A549 (cell line): ENCODE results near the gene AFDN. TPM values are rescaled to one million over a fixed set of nuclear protein-coding genes. Genes with fewer than 3 reads are reported as not detected.

Experiments used
- ATAC-seq, 2 experiments: fragments of 200-7000 bp in 1 of 2; fragments of >200 bp in 1 of 2; cut with Nextera tagmentation in 1 of 2; cut with Tn5 transposase in 1 of 2; 3 replicates each; pipeline versions ENCODE4 v1.8.0 to v1.9.1; 2018 to 2020; ENCODE audit warnings: mild to moderate bottlenecking in 1 of 2, moderate library complexity in 1 of 2
- CTCF ChIA-PET: fragments of 300-600 bp; sonication (Branson Sonifier 250); formaldehyde crosslinking; extraction: SDS; loops from one replicate; lab custom pipeline; 2021; ENCODE audit warnings: antibody characterized with exemption, inconsistent platforms; lab: Yijun Ruan, JAX
- POLR2A ChIA-PET: fragments of 350-600 bp; formaldehyde crosslinking; extraction: SDS; loops from one replicate; lab custom pipeline; 2021; ENCODE audit warnings: antibody characterized with exemption, inconsistent platforms; lab: Yijun Ruan, JAX
- DNase-seq, 2 experiments: peaks; one replicate each; pipeline versions ENCODE4 v3.0.0 to v3.0.0-alpha.2; 2011 to 2016; ENCODE audit warnings: low read depth in 1 of 2, low spot score in 1 of 2
- FAIRE-seq: peaks from 2 replicates; lab custom pipeline; 2011; peaks lifted over from hg19 to GRCh38; lab: Jason Lieb, UNC
- H3K27ac ChIP-seq, 2 experiments: fragments of >200 bp; sonication (Bioruptor Twin); formaldehyde crosslinking; 3 replicates each; pipeline ENCODE4 v1.5.1; 2016 to 2017
- H3K4me1 ChIP-seq: fragments of >200 bp; sonication (Bioruptor Twin); formaldehyde crosslinking; 3 replicates; pipeline ENCODE4 v1.6.1; 2016
- H3K4me2 ChIP-seq: fragments of >200 bp; sonication (Bioruptor Twin); formaldehyde crosslinking; 3 replicates; pipeline ENCODE4 v1.6.1; 2016
- H3K4me3 ChIP-seq: fragments of >200 bp; sonication (Bioruptor Twin); formaldehyde crosslinking; 3 replicates; pipeline ENCODE4 v1.5.1; 2016
- H3K9me3 ChIP-seq: fragments of >200 bp; sonication (Bioruptor Twin); formaldehyde crosslinking; 3 replicates; pipeline ENCODE4 v1.6.1; 2016
- CBX8 ChIP-seq: fragments of 200-600 bp; sonication (generic); IDR thresholded peaks from 2 replicates; pipeline ENCODE4 v1.6.1; 2016
- CHD4 ChIP-seq: fragments of 200-600 bp; sonication (generic); IDR thresholded peaks from 2 replicates; pipeline ENCODE4 v1.6.1; 2016; ENCODE audit warnings: antibody characterized with exemption, mild to moderate bottlenecking, borderline replicate concordance
- EHMT2 ChIP-seq: fragments of 200-600 bp; sonication (generic); IDR thresholded peaks from 2 replicates; pipeline ENCODE4 v1.6.1; 2016; ENCODE audit warnings: antibody characterized with exemption, low read depth, mild to moderate bottlenecking, moderate library complexity
- FOSL2 ChIP-seq, 2 experiments: fragments of 450-650 bp in 1 of 2; fragments of >200 bp in 1 of 2; sonication (Bioruptor Twin) in 1 of 2; formaldehyde crosslinking; IDR thresholded peaks; 2 replicates each; pipeline versions ENCODE4 v1.5.0 to v1.6.1; 2016 to 2020; ENCODE audit warnings: mild to moderate bottlenecking in 1 of 2, moderate library complexity in 1 of 2
- FOXS1 ChIP-seq: fragments of 250-450 bp; sonication (Bioruptor Pico); IDR thresholded peaks from 2 replicates; pipeline ENCODE4 v1.5.0; 2020; ENCODE audit warnings: mild to moderate bottlenecking, moderate library complexity
- GATA3 ChIP-seq: IDR thresholded peaks from 2 replicates; pipeline ENCODE4 v1.6.1; 2012; ENCODE audit warnings: borderline replicate concordance
- HDAC2 ChIP-seq: fragments of 200-600 bp; sonication (generic); IDR thresholded peaks from 2 replicates; pipeline ENCODE4 v1.6.1; 2016
- HMGXB4 ChIP-seq: fragments of 250-450 bp; sonication (Bioruptor Pico); IDR thresholded peaks from 2 replicates; pipeline ENCODE4 v1.5.0; 2021; ENCODE audit warnings: mild to moderate bottlenecking, moderate library complexity, borderline replicate concordance
- HOXA7 ChIP-seq: fragments of 250-450 bp; sonication (Bioruptor Pico); IDR thresholded peaks from 2 replicates; pipeline ENCODE4 v1.5.0; 2020; ENCODE audit warnings: mild to moderate bottlenecking, moderate library complexity
- MAX ChIP-seq: IDR thresholded peaks from 2 replicates; pipeline ENCODE4 v1.6.1; 2012
- POLR2A ChIP-seq: IDR thresholded peaks from 2 replicates; pipeline ENCODE4 v1.6.1; 2012; ENCODE audit warnings: mild to moderate bottlenecking, low read length
- RAD21 ChIP-seq, 2 experiments: fragments of >200 bp in 1 of 2; sonication (Bioruptor Twin) in 1 of 2; formaldehyde crosslinking in 1 of 2; IDR thresholded peaks in 1 of 2; conservative IDR thresholded peaks in 1 of 2; 2 replicates in 1 of 2; 3 replicates in 1 of 2; pipeline ENCODE4 v1.6.1; 2012 to 2018; ENCODE audit warnings: inconsistent platforms in 1 of 2
- RCOR1 ChIP-seq: fragments of 150-350 bp; IDR thresholded peaks from 2 replicates; pipeline ENCODE4 v1.6.1; 2014; ENCODE audit warnings: antibody characterized with exemption, low read length, low read depth
- RNF2 ChIP-seq: fragments of 200-600 bp; sonication (generic); IDR thresholded peaks from 2 replicates; pipeline ENCODE4 v1.6.1; 2016; ENCODE audit warnings: low read depth, mild to moderate bottlenecking, antibody characterized with exemption, moderate library complexity, borderline replicate concordance
- SMC3 ChIP-seq: fragments of >200 bp; sonication (Bioruptor Twin); formaldehyde crosslinking; IDR thresholded peaks from 3 replicates; pipeline ENCODE4 v1.6.1; 2018; ENCODE audit warnings: inconsistent platforms
- TP53 ChIP-seq: fragments of 250-450 bp; sonication (Bioruptor Pico); IDR thresholded peaks from 2 replicates; pipeline ENCODE4 v1.5.0; 2021; ENCODE audit warnings: mild to moderate bottlenecking, moderate library complexity
- WGBS: methylation state at CpG from one replicate; pipeline ENCODE4 v1.1.6; 2017; ENCODE audit errors: missing lambda C conversion rate; 5-methylcytosine and 5-hydroxymethylcytosine counted together
- polyA plus RNA-seq, 4 experiments: library from polyadenylated mRNA; depleted of rRNA in 3 of 4; stranded (reverse); fragments of >200 nt; fragmentation: RNase III in 1 of 4; extraction: RNeasy Plus Mini Kit Qiagen cat#74134 plus additional on column Dnase treatment in 1 of 4; gene quantifications; 2 replicates in 3 of 4; 3 replicates in 1 of 4; pipeline ENCODE4 v1.2.3, GENCODE V29; 2011 to 2017
- TF ChIP-seq, protein P1 (sequence below): fragments of >200 bp; sonication (Bioruptor Twin); formaldehyde crosslinking; IDR thresholded peaks from 3 replicates; pipeline ENCODE4 v1.5.1; 2016

The AFDN gene
- polyA plus RNA-seq, 2 of the 4 experiments (the other 2 are of a cell fraction): 17.5 to 40.8 TPM

- FAIRE-seq (no peak), ATAC-seq (no peak), DNase-seq (no peak)
- Histone ChIP-seq H3K9me3 (no peaks in the 10 kb centered on the region), H3K4me1 (peaks cover 5% of the 10 kb centered on the region; the same call in 2 of the 3 replicates), H3K27ac (no peak overlapping the region), H3K4me2 (no peak overlapping the region), H3K4me3 (no peak overlapping the region)
- POLR2A ChIA-PET: no interaction called here
- CTCF ChIA-PET: interaction anchor here (1.0 to 1.8 kb wide), 3 partner anchors 71 to 555 kb away, joined by 3 to 4 read pairs (median 3); no protein-coding TSS in a partner anchor
- WGBS: 92% methylated on average over 4 of the region's 4 CpGs
- TF ChIP-seq MAX (no peak), FOXS1 (CRISPR knock-in tag) (no peak)
Measured at GRCh38 chr6:167896648-167897047, 69.9 kb downstream of the AFDN start.

GRCh38 chr6:167898673-167899311 lies 72.1 kb downstream of the AFDN start:
- ATAC-seq: peak in 1 of 2 experiments; percentile 44; a peak in 1 of 6 replicates
- H3K9me3 ChIP-seq: no peaks in the 10 kb centered on the region
- POLR2A ChIA-PET: no interaction called here
- no peak overlapping the region for H3K4me3 ChIP-seq
- CTCF ChIA-PET: interaction anchor here (0.9 to 1.9 kb wide), 12 partner anchors 9 to 715 kb away, joined by 3 to 4 read pairs (median 3); no protein-coding TSS in a partner anchor
- 95% methylated on average over 3 of the region's 3 CpGs for WGBS
- no peaks in the 10 kb centered on the region for H3K4me1 ChIP-seq
- no peak overlapping the region for H3K4me2 ChIP-seq
- DNase-seq: peak; percentile 2 to 41
- no peak overlapping the region for H3K27ac ChIP-seq
- TF ChIP-seq, protein P1, sequence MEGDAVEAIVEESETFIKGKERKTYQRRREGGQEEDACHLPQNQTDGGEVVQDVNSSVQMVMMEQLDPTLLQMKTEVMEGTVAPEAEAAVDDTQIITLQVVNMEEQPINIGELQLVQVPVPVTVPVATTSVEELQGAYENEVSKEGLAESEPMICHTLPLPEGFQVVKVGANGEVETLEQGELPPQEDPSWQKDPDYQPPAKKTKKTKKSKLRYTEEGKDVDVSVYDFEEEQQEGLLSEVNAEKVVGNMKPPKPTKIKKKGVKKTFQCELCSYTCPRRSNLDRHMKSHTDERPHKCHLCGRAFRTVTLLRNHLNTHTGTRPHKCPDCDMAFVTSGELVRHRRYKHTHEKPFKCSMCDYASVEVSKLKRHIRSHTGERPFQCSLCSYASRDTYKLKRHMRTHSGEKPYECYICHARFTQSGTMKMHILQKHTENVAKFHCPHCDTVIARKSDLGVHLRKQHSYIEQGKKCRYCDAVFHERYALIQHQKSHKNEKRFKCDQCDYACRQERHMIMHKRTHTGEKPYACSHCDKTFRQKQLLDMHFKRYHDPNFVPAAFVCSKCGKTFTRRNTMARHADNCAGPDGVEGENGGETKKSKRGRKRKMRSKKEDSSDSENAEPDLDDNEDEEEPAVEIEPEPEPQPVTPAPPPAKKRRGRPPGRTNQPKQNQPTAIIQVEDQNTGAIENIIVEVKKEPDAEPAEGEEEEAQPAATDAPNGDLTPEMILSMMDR: peak; percentile 57
- TF ChIP-seq CBX8 (no peak), SMC3 (peak; percentile 69), MAX (no peak), RAD21 (conservative IDR thresholded peaks at IDR 0.05 in 1 of 2, IDR thresholded peaks at IDR 0.05 in 1 of 2) (peak; percentile 69 to 75)
- FAIRE-seq: no peak

- WGBS: 89% methylated on average over 5 of the region's 5 CpGs
- no peak overlapping the region for H3K27ac ChIP-seq
- FAIRE-seq (no peak), ATAC-seq (no peak), DNase-seq (no peak)
- CTCF ChIA-PET: no interaction called here
- H3K4me1 ChIP-seq: no peaks in the 10 kb centered on the region
- no peak overlapping the region for H3K4me2 ChIP-seq
- TF ChIP-seq MAX: no peak
- no peak for TF ChIP-seq TP53 (CRISPR knock-in tag)
- TF ChIP-seq FOXS1 (CRISPR knock-in tag): no peak
- no peak for TF ChIP-seq HMGXB4
- no peak for TF ChIP-seq CHD4
- TF ChIP-seq HOXA7 (CRISPR knock-in tag): no peak
- no peak for TF ChIP-seq FOSL2 (IDR thresholded peaks at IDR 0.05)
- no peak for TF ChIP-seq FOSL2 (CRISPR knock-in tag; IDR thresholded peaks at IDR 0.05)
- no peak for TF ChIP-seq RNF2
- TF ChIP-seq SMC3: no peak
- no peak for TF ChIP-seq HDAC2
- TF ChIP-seq RCOR1: no peak
- TF ChIP-seq GATA3: no peak
- TF ChIP-seq EHMT2: no peak
- no peak for TF ChIP-seq POLR2A
- H3K9me3 ChIP-seq: no peaks in the 10 kb centered on the region
- POLR2A ChIA-PET: no interaction called here
- H3K4me3 ChIP-seq: no peak overlapping the region
Measured at GRCh38 chr6:167904791-167905190, 78.1 kb downstream of the AFDN start.
